ENCODE measurements around the gene C1QL1. TPM values are rescaled to one million over a fixed set of nuclear protein-coding genes. Genes with fewer than 3 reads are reported as not detected.
A peak's percentile ranks its signal among the peaks of the same experiment; 100 is the strongest.

Gene C1QL1
- total RNA-seq (10 to 100 TPM in 1 of 2 donors, 1 to 10 TPM in 1; 6.7 to 20.4 TPM), polyA plus RNA-seq (ENCODE audit: insufficient read length in 2 of 2) (10 to 100 TPM; 79.5 to 81.8 TPM)
- long read RNA-seq, donor 1, transcript C1QL1-201 (2 exons, 1,295 nt): major isoform, 44 of 79 reads
- long read RNA-seq, donor 1, partial matches to known transcripts: 17 of 79 reads
- long read RNA-seq, donor 1, other reads (novel, unspliced or antisense): 18 of 79 reads
- long read RNA-seq, donor 2, transcript C1QL1-201 (2 exons, 1,295 nt): major isoform, 26 of 26 reads
- long read RNA-seq, donor 2, partial matches to known transcripts: 0 of 26 reads
- long read RNA-seq, donor 2, other reads (novel, unspliced or antisense): 0 of 26 reads
- long read RNA-seq, donor 3, transcript C1QL1-201 (2 exons, 1,295 nt): major isoform, 28 of 28 reads
- long read RNA-seq, donor 3, partial matches to known transcripts: 0 of 28 reads
- long read RNA-seq, donor 3, other reads (novel, unspliced or antisense): 0 of 28 reads
- long read RNA-seq, donor 4, partial matches to known transcripts: 0 of 1 reads
- long read RNA-seq, donor 4, other reads (novel, unspliced or antisense): 0 of 1 reads

DNA sequence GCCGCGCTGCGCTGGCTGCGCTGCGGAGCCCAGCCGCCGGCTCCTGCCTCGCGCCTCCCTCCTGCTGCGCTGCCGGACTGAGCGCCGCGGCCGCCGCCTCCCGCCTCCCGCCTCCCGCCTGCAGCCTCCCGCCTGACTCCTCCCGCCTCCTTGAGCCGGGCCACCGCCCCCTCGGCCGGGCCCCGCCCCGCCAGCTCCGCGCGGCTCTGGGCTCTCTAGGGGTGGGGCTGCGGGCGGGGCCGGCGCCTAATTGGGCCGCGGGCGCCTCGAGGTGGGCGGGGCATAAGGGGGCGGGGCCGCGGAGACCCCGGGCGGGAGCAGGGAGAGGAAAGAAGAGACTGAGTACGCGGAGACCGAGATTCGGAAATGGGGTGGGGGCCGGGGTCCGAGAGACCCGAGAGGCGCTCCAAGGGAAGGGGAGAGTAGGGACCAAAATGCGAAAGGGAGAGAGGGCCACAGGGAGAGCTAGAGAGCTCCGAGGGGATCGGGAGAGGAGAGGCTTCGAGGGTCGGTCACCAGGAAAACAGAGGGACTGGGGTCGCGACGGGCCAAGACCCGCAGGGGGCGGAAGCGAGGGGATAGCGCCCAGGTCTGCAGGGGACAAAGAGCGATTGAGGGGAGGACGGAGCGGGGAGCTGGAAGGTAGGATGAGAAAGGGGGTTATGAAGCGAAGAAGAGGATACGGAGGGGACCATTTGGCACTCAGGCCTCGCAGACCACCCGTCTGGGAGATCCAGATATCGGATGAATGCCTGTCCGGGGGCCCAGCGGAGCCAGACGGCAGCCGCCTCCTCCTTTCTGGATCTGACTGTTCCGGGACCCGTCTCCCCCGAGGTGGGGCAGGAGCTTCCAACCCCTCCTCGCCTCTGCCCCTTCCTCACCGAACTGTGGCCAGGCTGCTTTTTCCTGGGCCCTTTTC, at the start of gene C1QL1:
Gene C1QL1 (minus strand): TSS at position 79 of the 919 bp plus-strand sequence. CDS start 255 bp downstream, outside the sequence.
- peak within 1 kb of the TSS; percentile 54 for H3K4me3 ChIP-seq (ENCODE audit: low read depth, low read length)
- peaks cover 57% of the 10 kb centered on the region for H3K4me1 ChIP-seq (ENCODE audit: control insufficient read depth, insufficient read depth, low read length)
- H3K36me3 ChIP-seq (ENCODE audit: control insufficient read depth, insufficient read depth, low read length): peaks cover 4% of the 10 kb centered on the region
- 4% methylated on average over 79 of the region's 81 CpGs for WGBS (ENCODE audit: insufficient coverage)
- peak in 5 of 6 donors; percentile 57 to 96 (median 77) for DNase-seq (ENCODE audit: low read depth in 4 of 6, low spot score in 6 of 6)
- peak within 1 kb of the TSS; percentile 61 for H3K27ac ChIP-seq (ENCODE audit: low read depth, low read length)
- H3K9me3 ChIP-seq (ENCODE audit: control insufficient read depth, insufficient read depth, low read length): no peaks in the 10 kb centered on the region
- H3K27me3 ChIP-seq (ENCODE audit: control insufficient read depth, insufficient read depth, low read length): peaks cover 42% of the 10 kb centered on the region

DNA sequence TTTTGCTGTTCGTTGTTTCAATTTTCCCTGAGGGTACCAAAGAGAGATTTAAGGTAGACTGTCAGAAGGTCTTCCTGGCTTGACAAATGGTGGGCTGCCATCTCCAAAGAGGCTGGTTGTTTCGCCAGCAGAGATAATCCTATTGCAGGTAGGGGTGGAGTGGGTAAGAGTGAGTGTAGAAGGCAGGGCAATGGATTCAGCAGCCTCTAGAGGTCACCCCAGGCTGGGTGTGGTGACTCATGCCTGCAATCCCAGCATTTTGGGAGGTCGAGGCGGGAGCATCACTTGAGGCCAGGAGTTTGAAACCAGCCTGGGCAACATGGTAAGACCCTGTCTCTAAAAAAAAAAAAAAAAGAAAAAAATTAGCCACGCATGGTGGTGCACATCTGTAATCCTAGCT, 48.7 kb upstream of the C1QL1 start:
- no peak overlapping the region for H3K27ac ChIP-seq (ENCODE audit: low read depth, low read length)
- WGBS (ENCODE audit: insufficient coverage): 66% methylated on average over 2 of the region's 5 CpGs
- H3K4me3 ChIP-seq (ENCODE audit: low read depth, low read length): no peak overlapping the region

GRCh38 chr17:45016237-45016636, 48.1 kb upstream of the C1QL1 start:
- no peak overlapping the region for H3K4me3 ChIP-seq (ENCODE audit: low read depth, low read length)
- H3K4me1 ChIP-seq (ENCODE audit: control insufficient read depth, insufficient read depth, low read length): peaks cover 52% of the 10 kb centered on the region
- 52% methylated on average over 2 of the region's 7 CpGs for WGBS (ENCODE audit: insufficient coverage)
- H3K36me3 ChIP-seq (ENCODE audit: control insufficient read depth, insufficient read depth, low read length): no peaks in the 10 kb centered on the region
- H3K27ac ChIP-seq (ENCODE audit: low read depth, low read length): no peak overlapping the region
- peaks cover 5% of the 10 kb centered on the region for H3K27me3 ChIP-seq (ENCODE audit: control insufficient read depth, insufficient read depth, low read length)
- DNase-seq (ENCODE audit: low read depth in 4 of 6, low spot score in 6 of 6): peak in 2 of 6 donors; percentile 37 to 39
- no peaks in the 10 kb centered on the region for H3K9me3 ChIP-seq (ENCODE audit: control insufficient read depth, insufficient read depth, low read length)

More for the DNA sequence above, 48.7 kb upstream of the C1QL1 start:
- Histone ChIP-seq H3K27me3 (ENCODE audit: control insufficient read depth, insufficient read depth, low read length) (peaks cover 5% of the 10 kb centered on the region), H3K36me3 (ENCODE audit: control insufficient read depth, insufficient read depth, low read length) (peaks cover 3% of the 10 kb centered on the region), H3K4me1 (ENCODE audit: control insufficient read depth, insufficient read depth, low read length) (peaks cover 58% of the 10 kb centered on the region), H3K9me3 (ENCODE audit: control insufficient read depth, insufficient read depth, low read length) (no peaks in the 10 kb centered on the region)
- DNase-seq (ENCODE audit: low read depth in 4 of 6, low spot score in 6 of 6): no peak

DNA sequence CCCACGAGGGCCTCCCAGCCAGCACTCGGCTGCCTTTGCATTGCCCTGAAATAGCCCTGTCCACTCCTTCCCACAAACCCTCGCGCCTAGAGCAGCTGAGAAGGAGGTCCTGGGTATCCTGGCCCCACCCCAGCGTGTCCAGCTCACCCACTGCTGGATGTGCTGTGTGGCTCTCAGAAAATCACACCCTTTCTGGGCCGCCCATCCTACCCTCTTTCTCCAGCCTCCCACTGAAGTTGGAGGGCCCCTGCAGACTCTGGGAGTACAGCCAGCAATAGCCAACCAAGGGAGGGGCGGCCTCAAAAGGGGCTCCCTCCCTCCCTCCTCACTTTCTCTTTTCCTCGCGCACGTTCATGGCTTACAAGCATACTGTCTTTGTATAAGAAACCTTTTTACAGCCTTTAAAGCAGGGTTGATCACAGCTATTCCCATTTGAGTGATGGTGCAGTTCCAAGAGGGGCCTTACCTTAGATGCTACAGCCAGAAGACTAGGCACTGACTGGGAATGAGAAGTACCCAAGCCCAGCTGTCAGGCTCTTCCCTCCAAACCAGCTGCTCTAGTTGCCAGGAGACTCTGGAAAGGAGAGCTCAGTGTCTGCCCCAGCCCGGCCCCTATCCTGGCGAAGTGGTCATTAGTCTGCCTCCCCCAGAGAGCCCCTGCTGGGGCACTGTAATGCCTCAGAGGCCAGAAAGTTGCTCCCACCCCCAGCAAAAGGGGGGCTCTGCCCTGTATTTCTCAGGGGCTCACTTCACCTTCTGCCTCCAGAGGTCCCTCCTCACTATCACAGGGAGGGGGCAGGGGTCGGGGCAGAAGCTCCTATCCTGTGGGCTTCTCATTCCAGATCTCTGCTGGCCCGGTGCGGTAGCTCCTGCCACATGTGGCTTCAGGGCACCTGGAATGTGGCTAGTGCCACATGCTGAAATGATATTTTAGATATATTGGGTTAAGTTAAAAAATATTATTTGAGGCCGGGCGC, 45.2 kb upstream of the C1QL1 start:
- DNase-seq (ENCODE audit: low read depth in 4 of 6, low spot score in 6 of 6): peak in 3 of 6 donors; percentile 42 to 84 (median 83)
- WGBS (ENCODE audit: insufficient coverage): 43% methylated on average over 14 of the region's 17 CpGs
- Histone ChIP-seq H3K4me1 (ENCODE audit: control insufficient read depth, insufficient read depth, low read length) (peaks cover 35% of the 10 kb centered on the region), H3K36me3 (ENCODE audit: control insufficient read depth, insufficient read depth, low read length) (no peaks in the 10 kb centered on the region), H3K27me3 (ENCODE audit: control insufficient read depth, insufficient read depth, low read length) (no peaks in the 10 kb centered on the region), H3K27ac (ENCODE audit: low read depth, low read length) (peak overlapping the region; percentile 86), H3K9me3 (ENCODE audit: control insufficient read depth, insufficient read depth, low read length) (no peaks in the 10 kb centered on the region), H3K4me3 (ENCODE audit: low read depth, low read length) (peak overlapping the region; percentile 0)

GRCh38 chr17:45011767-45012166, 43.7 kb upstream of the C1QL1 start:
- peaks cover 31% of the 10 kb centered on the region for H3K4me1 ChIP-seq (ENCODE audit: control insufficient read depth, insufficient read depth, low read length)
- no peak overlapping the region for H3K27ac ChIP-seq (ENCODE audit: low read depth, low read length)
- no peaks in the 10 kb centered on the region for H3K9me3 ChIP-seq (ENCODE audit: control insufficient read depth, insufficient read depth, low read length)
- no peaks in the 10 kb centered on the region for H3K36me3 ChIP-seq (ENCODE audit: control insufficient read depth, insufficient read depth, low read length)
- no peak overlapping the region for H3K4me3 ChIP-seq (ENCODE audit: low read depth, low read length)
- DNase-seq (ENCODE audit: low read depth in 4 of 6, low spot score in 6 of 6): no peak
- 100% methylated on average over 1 of the region's 1 CpG for WGBS (ENCODE audit: insufficient coverage)
- H3K27me3 ChIP-seq (ENCODE audit: control insufficient read depth, insufficient read depth, low read length): no peaks in the 10 kb centered on the region

DNA sequence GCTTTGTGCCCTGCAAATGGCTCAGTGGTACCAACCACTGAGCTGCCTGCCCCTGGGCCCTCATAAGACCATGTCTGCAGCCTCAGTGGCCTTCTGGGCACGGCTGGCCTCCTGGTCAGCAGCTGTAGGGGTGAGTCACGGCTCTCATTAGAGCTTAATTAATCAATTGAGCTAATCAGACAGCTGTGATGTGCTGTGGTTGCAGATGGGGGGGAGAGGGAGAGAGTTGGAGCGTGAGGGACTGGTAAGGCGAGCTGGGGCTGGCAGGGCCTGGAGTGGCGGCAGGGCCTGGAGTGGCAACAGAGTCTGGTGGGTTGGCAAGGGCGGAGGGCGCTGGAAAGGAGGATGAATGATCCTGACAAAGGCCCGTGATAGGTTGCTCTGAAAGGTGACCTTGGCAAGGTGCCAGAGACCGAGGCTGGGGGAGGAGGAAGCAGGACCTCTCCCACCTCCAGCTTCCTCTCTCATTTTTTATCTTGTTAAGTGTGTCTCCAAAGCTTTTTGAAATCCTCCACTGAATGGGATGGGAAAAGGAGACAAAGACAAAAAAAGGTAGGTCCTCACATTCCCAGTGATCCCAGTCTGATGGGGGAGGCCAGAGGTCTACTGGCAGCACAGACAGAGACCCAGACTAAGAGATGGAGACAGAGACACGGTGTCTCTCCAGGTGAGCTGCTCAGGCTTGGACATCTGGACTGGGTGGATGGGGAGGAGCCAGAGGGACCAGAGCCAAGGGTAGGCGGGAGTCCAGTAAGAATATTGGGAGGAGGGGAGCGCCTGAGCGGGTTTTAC, 41.8 kb upstream of the C1QL1 start:
- H3K9me3 ChIP-seq (ENCODE audit: control insufficient read depth, insufficient read depth, low read length): no peaks in the 10 kb centered on the region

DNA sequence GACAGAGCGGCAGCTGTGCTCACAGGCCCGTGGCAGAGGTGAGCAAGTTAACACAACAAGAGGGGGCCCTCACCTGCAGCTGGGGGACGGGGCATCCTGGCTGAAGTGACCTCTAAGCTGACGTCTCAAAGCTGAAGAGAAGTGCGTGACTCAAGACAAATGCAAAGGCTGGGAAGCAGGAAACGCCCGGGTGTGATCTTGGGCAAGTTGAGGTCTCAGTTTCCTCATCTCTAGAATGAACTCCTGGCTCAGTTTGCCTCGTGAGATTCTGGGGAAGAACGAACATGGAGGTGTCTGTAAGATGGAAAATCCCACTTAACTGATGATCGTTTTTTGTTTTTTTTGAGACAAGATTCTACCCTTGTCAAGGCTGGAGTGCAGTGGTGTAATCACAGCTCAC, 40.1 kb upstream of the C1QL1 start:
- Histone ChIP-seq H3K36me3 (ENCODE audit: control insufficient read depth, insufficient read depth, low read length) (no peaks in the 10 kb centered on the region), H3K4me1 (ENCODE audit: control insufficient read depth, insufficient read depth, low read length) (peaks cover 27% of the 10 kb centered on the region), H3K27me3 (ENCODE audit: control insufficient read depth, insufficient read depth, low read length) (no peaks in the 10 kb centered on the region), H3K9me3 (ENCODE audit: control insufficient read depth, insufficient read depth, low read length) (no peaks in the 10 kb centered on the region), H3K27ac (ENCODE audit: low read depth, low read length) (no peak overlapping the region), H3K4me3 (ENCODE audit: low read depth, low read length) (no peak overlapping the region)
- DNase-seq (ENCODE audit: low read depth in 4 of 6, low spot score in 6 of 6): no peak
- WGBS (ENCODE audit: insufficient coverage): 74% methylated on average over 7 of the region's 10 CpGs

More for the DNA sequence above, 41.8 kb upstream of the C1QL1 start:
- no peak for DNase-seq (ENCODE audit: low read depth in 4 of 6, low spot score in 6 of 6)
- peaks cover 31% of the 10 kb centered on the region for H3K4me1 ChIP-seq (ENCODE audit: control insufficient read depth, insufficient read depth, low read length)
- no peaks in the 10 kb centered on the region for H3K27me3 ChIP-seq (ENCODE audit: control insufficient read depth, insufficient read depth, low read length)
- no peak overlapping the region for H3K27ac ChIP-seq (ENCODE audit: low read depth, low read length)
- H3K36me3 ChIP-seq (ENCODE audit: control insufficient read depth, insufficient read depth, low read length): no peaks in the 10 kb centered on the region
- 69% methylated on average over 9 of the region's 13 CpGs for WGBS (ENCODE audit: insufficient coverage)
- no peak overlapping the region for H3K4me3 ChIP-seq (ENCODE audit: low read depth, low read length)

GRCh38 chr17:45006927-45007461, 38.9 kb upstream of the C1QL1 start:
- Histone ChIP-seq H3K27ac (ENCODE audit: low read depth, low read length) (no peak overlapping the region), H3K27me3 (ENCODE audit: control insufficient read depth, insufficient read depth, low read length) (no peaks in the 10 kb centered on the region), H3K36me3 (ENCODE audit: control insufficient read depth, insufficient read depth, low read length) (no peaks in the 10 kb centered on the region), H3K4me1 (ENCODE audit: control insufficient read depth, insufficient read depth, low read length) (peaks cover 16% of the 10 kb centered on the region), H3K4me3 (ENCODE audit: low read depth, low read length) (no peak overlapping the region), H3K9me3 (ENCODE audit: control insufficient read depth, insufficient read depth, low read length) (no peaks in the 10 kb centered on the region)
- peak in 2 of 6 donors; percentile 35 to 79 for DNase-seq (ENCODE audit: low read depth in 4 of 6, low spot score in 6 of 6)
- 43% methylated on average over 2 of the region's 10 CpGs for WGBS (ENCODE audit: insufficient coverage)
